ENCODE results near the gene TLE1.
A peak's percentile ranks its signal among the peaks of the same experiment; 100 is the strongest.
"Not testable (repeated sequence)": the region's sequence is repeated elsewhere in the genome, so short reads cannot be mapped to it uniquely, and the experiment has no call there.

GRCh38 chr9:81688262-81689092 lies 870 bp downstream of the TLE1 start:
- not testable (repeated sequence) for TF ChIP-seq CTCF, EP300 (IDR thresholded peaks at IDR 0.05)
- peak; percentile 37 to 42 for TF ChIP-seq POLR2A (IDR thresholded peaks at IDR 0.05)
- TF ChIP-seq POLR2AphosphoS5 (IDR thresholded peaks at IDR 0.05) = peak; percentile 58

All from gastroesophageal sphincter (tissue), 3 donors.